ENCODE data around the gene FAM184A. TPM values are rescaled to one million over a fixed set of nuclear protein-coding genes. Genes with fewer than 3 reads are reported as not detected.
"Not testable (repeated sequence)": the region's sequence is repeated elsewhere in the genome, so short reads cannot be mapped to it uniquely, and the experiment has no call there.

FAM184A gene
- polyA plus RNA-seq, 1 experiment: 0.02 TPM

DNA sequence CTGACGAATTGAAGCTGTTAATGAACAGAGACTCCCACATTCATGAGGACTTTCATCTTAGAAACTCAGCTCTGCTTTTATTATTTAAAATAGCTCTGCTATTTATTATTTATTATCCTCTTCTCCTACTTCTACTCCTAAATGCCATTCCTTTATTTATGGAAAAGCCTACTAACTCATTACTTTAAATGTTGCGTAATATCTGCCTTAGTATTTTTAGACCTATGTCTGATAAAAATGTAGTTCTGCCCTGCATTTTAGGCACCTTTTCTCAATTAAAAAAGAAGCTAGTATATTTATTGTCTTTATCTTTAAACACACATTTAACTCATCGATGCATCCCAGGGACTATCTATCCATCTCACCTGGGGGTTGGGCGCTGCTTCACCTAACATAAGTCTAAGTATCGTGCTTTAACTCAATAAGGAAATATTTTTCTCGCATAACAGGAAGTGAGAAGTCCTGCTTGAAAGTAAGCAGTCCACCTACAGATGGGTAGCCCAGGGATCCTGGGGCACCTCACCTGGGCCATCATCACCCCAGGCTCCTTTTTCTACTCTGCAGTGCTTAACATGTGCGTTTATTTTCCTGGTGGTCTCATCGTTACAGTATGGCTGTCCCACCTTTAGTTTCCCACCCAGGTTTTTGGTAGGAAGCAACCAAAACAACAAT, 31.3 kb upstream of the FAM184A start:
- TF ChIP-seq, protein P1, sequence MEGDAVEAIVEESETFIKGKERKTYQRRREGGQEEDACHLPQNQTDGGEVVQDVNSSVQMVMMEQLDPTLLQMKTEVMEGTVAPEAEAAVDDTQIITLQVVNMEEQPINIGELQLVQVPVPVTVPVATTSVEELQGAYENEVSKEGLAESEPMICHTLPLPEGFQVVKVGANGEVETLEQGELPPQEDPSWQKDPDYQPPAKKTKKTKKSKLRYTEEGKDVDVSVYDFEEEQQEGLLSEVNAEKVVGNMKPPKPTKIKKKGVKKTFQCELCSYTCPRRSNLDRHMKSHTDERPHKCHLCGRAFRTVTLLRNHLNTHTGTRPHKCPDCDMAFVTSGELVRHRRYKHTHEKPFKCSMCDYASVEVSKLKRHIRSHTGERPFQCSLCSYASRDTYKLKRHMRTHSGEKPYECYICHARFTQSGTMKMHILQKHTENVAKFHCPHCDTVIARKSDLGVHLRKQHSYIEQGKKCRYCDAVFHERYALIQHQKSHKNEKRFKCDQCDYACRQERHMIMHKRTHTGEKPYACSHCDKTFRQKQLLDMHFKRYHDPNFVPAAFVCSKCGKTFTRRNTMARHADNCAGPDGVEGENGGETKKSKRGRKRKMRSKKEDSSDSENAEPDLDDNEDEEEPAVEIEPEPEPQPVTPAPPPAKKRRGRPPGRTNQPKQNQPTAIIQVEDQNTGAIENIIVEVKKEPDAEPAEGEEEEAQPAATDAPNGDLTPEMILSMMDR (IDR thresholded peaks at IDR 0.05; ENCODE audit: low read depth, low read length): no peak
- no peak overlapping the region for H3K27ac ChIP-seq (ENCODE audit: low read depth, low read length)
- H3K9me3 ChIP-seq (ENCODE audit: control insufficient read depth, insufficient read depth, low read length): no peaks in the 10 kb centered on the region
- ChIA-PET POLR2A (no interaction called here), CTCF (interaction anchor here (0.7 to 6.8 kb wide), 23 partner anchors 7 to 1269 kb away, joined by 3 to 219 read pairs (median 4); partner anchors contain the start of gene ASF1A)
- H3K4me3 ChIP-seq (ENCODE audit: low read depth, low read length): no peak overlapping the region
- no peaks in the 10 kb centered on the region for H3K27me3 ChIP-seq (ENCODE audit: control insufficient read depth, insufficient read depth, low read length)
- DNase-seq (ENCODE audit: low read depth, low spot score): no peak

DNA sequence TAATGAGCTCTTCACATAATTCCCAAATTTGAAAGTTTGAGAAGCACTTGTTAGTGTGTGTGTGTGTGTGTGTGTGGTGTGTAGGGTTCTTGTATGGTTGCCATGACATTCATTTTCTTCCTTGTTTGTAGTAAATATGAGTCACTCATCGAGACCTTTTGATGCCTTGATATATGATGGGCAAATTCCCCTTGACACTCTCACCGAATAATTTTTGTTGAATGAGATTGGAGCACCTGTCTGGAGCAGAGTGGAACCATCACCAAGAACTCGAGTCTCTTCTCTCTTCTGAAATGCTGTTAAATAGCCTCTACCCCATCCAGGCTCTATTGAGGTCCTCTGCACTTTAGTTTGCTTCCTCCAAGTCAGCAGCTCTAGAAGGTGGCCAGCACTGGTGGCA, 29.6 kb upstream of the FAM184A start:
- ChIA-PET POLR2A (no interaction called here), CTCF (interaction anchor here (0.9 to 6.8 kb wide), 2 partner anchors 141 to 1132 kb away, joined by 5 to 219 read pairs; no protein-coding TSS in a partner anchor)
- H3K27me3 ChIP-seq (ENCODE audit: control insufficient read depth, insufficient read depth, low read length): no peaks in the 10 kb centered on the region
- H3K27ac ChIP-seq (ENCODE audit: low read depth, low read length): no peak overlapping the region
- H3K9me3 ChIP-seq (ENCODE audit: control insufficient read depth, insufficient read depth, low read length): no peaks in the 10 kb centered on the region
- TF ChIP-seq, protein P1 (IDR thresholded peaks at IDR 0.05; ENCODE audit: low read depth, low read length): no peak
- no peak for DNase-seq (ENCODE audit: low read depth, low spot score)
- H3K4me3 ChIP-seq (ENCODE audit: low read depth, low read length): no peak overlapping the region

DNA sequence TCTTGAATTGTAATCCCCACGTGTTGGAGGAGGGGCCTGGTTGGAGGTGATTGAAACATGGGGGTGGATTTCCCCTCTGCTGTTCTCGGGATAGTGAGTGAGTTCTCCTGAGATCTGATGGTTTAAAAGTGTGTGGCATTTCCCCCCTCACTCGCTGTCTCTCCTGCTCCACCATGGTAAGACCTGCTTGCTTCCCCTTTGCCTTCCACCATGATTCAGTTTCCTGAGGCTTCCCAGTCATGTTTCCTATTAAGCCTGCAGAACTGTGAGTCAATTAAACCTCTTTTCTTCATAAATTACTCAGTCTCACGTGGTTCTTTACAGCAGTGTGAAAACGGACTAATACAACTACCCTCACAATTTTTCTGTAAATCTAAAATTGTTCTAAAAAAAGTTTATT, 26.8 kb upstream of the FAM184A start:
- CTCF ChIA-PET: no interaction called here
- TF ChIP-seq, protein P1 (IDR thresholded peaks at IDR 0.05; ENCODE audit: low read depth, low read length): no peak
- Histone ChIP-seq H3K9me3 (ENCODE audit: control insufficient read depth, insufficient read depth, low read length) (no peaks in the 10 kb centered on the region), H3K27ac (ENCODE audit: low read depth, low read length) (no peak overlapping the region), H3K4me3 (ENCODE audit: low read depth, low read length) (no peak overlapping the region), H3K27me3 (ENCODE audit: control insufficient read depth, insufficient read depth, low read length) (no peaks in the 10 kb centered on the region)
- POLR2A ChIA-PET: no interaction called here
- DNase-seq (ENCODE audit: low read depth, low spot score): no peak

DNA sequence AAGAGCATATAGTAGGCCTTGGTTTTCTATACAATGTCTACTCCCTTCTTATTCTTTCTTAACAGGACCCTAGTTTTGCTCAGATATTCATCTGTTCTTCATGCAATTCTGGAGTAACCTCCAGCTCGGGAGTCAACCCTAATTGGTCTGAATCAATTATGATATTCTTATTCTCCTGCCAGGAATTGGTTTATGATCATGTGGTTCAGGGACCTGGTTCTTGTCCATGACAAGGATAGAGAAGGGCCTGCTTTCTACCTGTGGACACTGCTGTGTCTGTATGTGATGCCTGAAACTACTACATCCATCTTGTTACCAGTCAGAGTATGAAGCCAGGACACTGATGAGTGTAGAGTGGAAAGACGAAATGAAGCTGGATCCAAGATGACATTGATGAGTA, 24.4 kb upstream of the FAM184A start:
- TF ChIP-seq, protein P1 (IDR thresholded peaks at IDR 0.05; ENCODE audit: low read depth, low read length): no peak
- Histone ChIP-seq H3K27me3 (ENCODE audit: control insufficient read depth, insufficient read depth, low read length) (no peaks in the 10 kb centered on the region), H3K27ac (ENCODE audit: low read depth, low read length) (no peak overlapping the region), H3K4me3 (ENCODE audit: low read depth, low read length) (no peak overlapping the region), H3K9me3 (ENCODE audit: control insufficient read depth, insufficient read depth, low read length) (no peaks in the 10 kb centered on the region)
- POLR2A ChIA-PET: no interaction called here
- DNase-seq (ENCODE audit: low read depth, low spot score): no peak
- CTCF ChIA-PET: interaction anchor here (0.6 to 1.3 kb wide), 2 partner anchors 7 to 8 kb away, joined by 3 to 4 read pairs; no protein-coding TSS in a partner anchor

DNA sequence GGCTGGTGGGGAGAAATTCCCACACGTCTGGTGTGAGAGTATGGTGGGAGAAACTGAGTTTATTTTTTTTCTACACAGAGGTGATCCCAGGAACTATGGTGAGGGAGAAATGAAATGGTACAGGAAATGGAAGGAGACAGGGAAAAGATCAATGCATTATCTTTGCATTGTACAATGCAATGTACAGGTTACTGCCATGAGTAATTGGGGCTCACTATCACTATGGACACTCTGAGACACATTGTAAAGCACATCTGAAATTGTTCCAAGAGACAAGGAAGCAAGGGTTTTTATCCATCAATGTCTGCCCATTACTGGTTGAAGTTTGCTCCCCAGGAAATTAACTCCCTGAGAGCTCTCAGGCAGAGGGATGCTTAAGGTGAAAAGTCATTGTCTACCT, 21.7 kb upstream of the FAM184A start:
- Histone ChIP-seq H3K9me3 (ENCODE audit: control insufficient read depth, insufficient read depth, low read length) (no peaks in the 10 kb centered on the region), H3K27ac (ENCODE audit: low read depth, low read length) (no peak overlapping the region), H3K27me3 (ENCODE audit: control insufficient read depth, insufficient read depth, low read length) (no peaks in the 10 kb centered on the region), H3K4me3 (ENCODE audit: low read depth, low read length) (no peak overlapping the region)
- TF ChIP-seq, protein P1 (IDR thresholded peaks at IDR 0.05; ENCODE audit: low read depth, low read length): no peak
- ChIA-PET POLR2A (no interaction called here), CTCF (no interaction called here)
- no peak for DNase-seq (ENCODE audit: low read depth, low spot score)

DNA sequence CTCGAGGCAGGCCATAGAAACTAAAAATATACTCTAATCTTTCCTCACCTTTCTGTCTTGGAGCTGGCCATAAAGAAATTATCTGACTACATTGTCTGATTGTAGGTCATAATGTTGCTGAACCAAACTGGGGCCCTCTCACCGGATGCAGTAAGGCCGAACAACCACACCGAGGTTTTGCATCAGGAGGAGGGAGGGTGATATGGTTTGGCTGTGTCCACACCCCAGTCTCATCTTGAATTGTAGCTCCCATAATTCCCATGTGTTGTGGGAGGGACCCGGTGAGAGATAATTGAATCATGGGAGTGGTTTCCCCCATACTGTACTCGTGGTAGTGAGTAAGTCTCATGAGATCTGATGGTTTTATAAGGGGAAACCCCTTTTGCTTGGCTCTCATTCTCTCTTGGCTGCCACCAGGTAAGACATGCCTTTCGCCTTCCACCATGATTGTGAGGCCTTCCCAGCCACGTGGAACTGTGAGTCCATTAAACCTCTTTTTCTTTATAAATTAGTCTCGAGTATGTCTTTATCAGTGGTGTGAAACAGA, 19.4 kb upstream of the FAM184A start:
- H3K27ac ChIP-seq (ENCODE audit: low read depth, low read length); H3K4me3 ChIP-seq (ENCODE audit: low read depth, low read length); DNase-seq (ENCODE audit: low read depth, low spot score); H3K9me3 ChIP-seq (ENCODE audit: control insufficient read depth, insufficient read depth, low read length); H3K27me3 ChIP-seq (ENCODE audit: control insufficient read depth, insufficient read depth, low read length); POLR2A ChIA-PET: not testable (repeated sequence)
- CTCF ChIA-PET: interaction anchor here (0.9 kb wide), 1 partner anchor 12 kb away, joined by 3 read pairs; no protein-coding TSS in a partner anchor
